Adipose tissue (tissue), 3 donors: Measurements from ENCODE around the gene MEGF9. TPM values are rescaled to one million over a fixed set of nuclear protein-coding genes. Genes with fewer than 3 reads are reported as not detected.

Experiments used
- H3K27ac ChIP-seq: one replicate; pipeline ENCODE4 v1.5.1; 2013; ENCODE audit warnings: low read depth, low read length
- WGBS, 3 donors: extraction: QIAGEN DNeasy Blood & Tissue Kit; methylation state at CpG; one replicate each; pipeline ENCODE4 v1.1.7; 2013; 5-methylcytosine and 5-hydroxymethylcytosine counted together
- polyA plus RNA-seq, 3 donors: library from polyadenylated mRNA; stranded (reverse); fragments of 200-250 nt; gene quantifications; one replicate each; pipeline ENCODE4 v1.2.3, GENCODE V29; 2013
- donor health status: healthy with polysubstance abuse.
- donor health status: Bipolar disorder and iron deficiency.
- donor health status: healthy.

Gene MEGF9
- polyA plus RNA-seq, 3 donors, result 3.9 to 8.0 (median 7.0) TPM

GRCh38 chr9:120711841-120712538 is 2.3 kb downstream of the MEGF9 start:
- 33 to 40% (median 37%) methylated on average over 5 of the region's 5 CpGs for WGBS, 3 donors
- H3K27ac ChIP-seq, result no peak overlapping the region

GRCh38 chr9:120711354-120711753 is 2.9 kb downstream of the MEGF9 start:
- no peak overlapping the region for H3K27ac ChIP-seq

GRCh38 chr9:120710110-120710981 is 3.9 kb downstream of the MEGF9 start:
- 26 to 52% (median 46%) methylated on average over 8 to 10 of the region's 10 CpGs for WGBS, 3 donors
- H3K27ac ChIP-seq, result no peak overlapping the region

- 84 to 93% (median 93%) methylated on average over 6 of the region's 6 CpGs for WGBS, 3 donors
- H3K27ac ChIP-seq, result no peak overlapping the region
These were observed 5.6 kb downstream of the MEGF9 start for GRCh38 chr9:120708526-120709224.

- H3K27ac ChIP-seq, result no peak overlapping the region
- WGBS, 3 donors, result 34 to 93% (median 92%) methylated on average over 2 of the region's 2 CpGs
These were observed 7.1 kb downstream of the MEGF9 start for GRCh38 chr9:120707170-120707569.

GRCh38 chr9:120705174-120705573 is 9.1 kb downstream of the MEGF9 start:
- no peak overlapping the region for H3K27ac ChIP-seq
- WGBS, 3 donors, result 52 to 63% (median 55%) methylated on average over 3 of the region's 3 CpGs

- 96% methylated on average over 1 of the region's 1 CpG for WGBS, 3 donors
- no peak overlapping the region for H3K27ac ChIP-seq
These were observed 12.2 kb downstream of the MEGF9 start for GRCh38 chr9:120702075-120702474.

GRCh38 chr9:120701248-120701647 is 13.0 kb downstream of the MEGF9 start:
- WGBS, 3 donors, result 33 to 88% (median 79%) methylated on average over 1 of the region's 1 CpG
- no peak overlapping the region for H3K27ac ChIP-seq

- 28 to 79% (median 77%) methylated on average over 2 of the region's 2 CpGs for WGBS, 3 donors
- H3K27ac ChIP-seq, result no peak overlapping the region
These were observed 15.5 kb downstream of the MEGF9 start for GRCh38 chr9:120698766-120699165.

- WGBS, 3 donors, result 92 to 98% (median 97%) methylated on average over 2 of the region's 2 CpGs
- no peak overlapping the region for H3K27ac ChIP-seq
These were observed 16.8 kb downstream of the MEGF9 start for GRCh38 chr9:120697448-120697847.

GRCh38 chr9:120696551-120697230 is 17.6 kb downstream of the MEGF9 start:
- 88 to 90% (median 89%) methylated on average over 3 of the region's 3 CpGs for WGBS, 3 donors
- H3K27ac ChIP-seq, result no peak overlapping the region

GRCh38 chr9:120694559-120694958 is 19.7 kb downstream of the MEGF9 start:
- H3K27ac ChIP-seq, result no peak overlapping the region

- H3K27ac ChIP-seq, result no peak overlapping the region
These were observed 20.6 kb downstream of the MEGF9 start for GRCh38 chr9:120693700-120694008.

- no peak overlapping the region for H3K27ac ChIP-seq
- WGBS, 3 donors, result 88 to 96% (median 91%) methylated on average over 1 of the region's 1 CpG
These were observed 21.2 kb downstream of the MEGF9 start for GRCh38 chr9:120692901-120693699.

- H3K27ac ChIP-seq, result no peak overlapping the region
These were observed 23.9 kb downstream of the MEGF9 start for GRCh38 chr9:120690372-120690771.

GRCh38 chr9:120689860-120690259 is 24.4 kb downstream of the MEGF9 start:
- whole genome bisulfite sequencing, 3 donors, result 75 to 88% (median 85%) methylated on average over 3 of the region's 3 CpGs
- no peak overlapping the region for H3K27ac ChIP-seq

- 56 to 72% (median 69%) methylated on average over 3 of the region's 3 CpGs for WGBS, 3 donors
- no peak overlapping the region for H3K27ac ChIP-seq
These were observed 25.5 kb downstream of the MEGF9 start for GRCh38 chr9:120688758-120689157.

- WGBS, 3 donors, result 73 to 75% (median 74%) methylated on average over 3 of the region's 3 CpGs
- no peak overlapping the region for H3K27ac ChIP-seq
These were observed 31.1 kb downstream of the MEGF9 start for GRCh38 chr9:120683150-120683549.
